Measurements from ENCODE around the gene FAM24B. TPM values are rescaled to one million over a fixed set of nuclear protein-coding genes. Genes with fewer than 3 reads are reported as not detected.
A peak's percentile ranks its signal among the peaks of the same experiment; 100 is the strongest.

FAM24B gene
- total RNA-seq, 1 experiment from 2014 or later, result 10.8 TPM

GRCh38 chr10:122884166-122884565 is 4.8 kb upstream of the FAM24B start:
- Histone ChIP-seq H2AFZ (no peak overlapping the region), H3K9me3 (ENCODE audit: insufficient read depth, low read depth) (no peaks in the 10 kb centered on the region), H3K27ac (no peak overlapping the region), H3F3A (ENCODE audit: insufficient read depth, low read depth) (peaks cover 5% of the 10 kb centered on the region; the same call in 1 of the 2 replicates), H3K4me3 (no peak overlapping the region), H3K4me1 (replicated peaks; ENCODE audit: insufficient read depth) (no peaks in the 10 kb centered on the region), H3K79me2 (ENCODE audit: low read depth) (no peaks in the 10 kb centered on the region), H4K20me1 (ENCODE audit: insufficient read depth) (no peaks in the 10 kb centered on the region), H3K36me3 (ENCODE audit: low read depth) (no peaks in the 10 kb centered on the region), H3K27me3 (ENCODE audit: insufficient read depth, low read depth) (no peaks in the 10 kb centered on the region), H3K9me2 (ENCODE audit: insufficient read depth) (no peaks in the 10 kb centered on the region), H3K4me2 (no peak overlapping the region)
- ChIA-PET CTCF (no interaction called here), POLR2A (ENCODE audit: unreplicated experiment) (interaction anchor here (0.6 kb wide), 1 partner anchor 975 kb away, joined by 3 read pairs; no protein-coding TSS in a partner anchor)
- TF ChIP-seq CTCF (conservative IDR thresholded peaks at IDR 0.05) (no peak), EZH2 (IDR thresholded peaks at IDR 0.05; ENCODE audit: low read depth) (no peak)
- DNase-seq, result no peak
- BruUV-seq (replicated peaks), result no TSS peak
- intact Hi-C loops (cut with micrococcal nuclease; ENCODE audit: unreplicated experiment), result loop anchor here (10.0 kb wide), 1 partner anchor 51 kb away; no protein-coding TSS in a partner anchor

- ChIA-PET POLR2A (ENCODE audit: unreplicated experiment) (no interaction called here), CTCF (no interaction called here)
- no peaks in the 10 kb centered on the region for H3K27me3 ChIP-seq (ENCODE audit: insufficient read depth, low read depth)
- no peaks in the 10 kb centered on the region for H3K9me2 ChIP-seq (ENCODE audit: insufficient read depth)
- H3K9me3 ChIP-seq (ENCODE audit: insufficient read depth, low read depth), result no peaks in the 10 kb centered on the region
- H3K36me3 ChIP-seq (ENCODE audit: low read depth), result no peaks in the 10 kb centered on the region
- H3K4me3 ChIP-seq, result no peak overlapping the region
- no TSS peak for BruUV-seq (replicated peaks)
- peaks cover 12% of the 10 kb centered on the region; the same call in 1 of the 2 replicates for H3K4me1 ChIP-seq (replicated peaks; ENCODE audit: insufficient read depth)
- intact Hi-C loops (cut with micrococcal nuclease; ENCODE audit: unreplicated experiment), result loop anchor here (10.0 kb wide), 1 partner anchor 52 kb away; no protein-coding TSS in a partner anchor
- DNase-seq, result no peak
- H3K79me2 ChIP-seq (ENCODE audit: low read depth), result peaks cover 13% of the 10 kb centered on the region
- H3K4me2 ChIP-seq, result no peak overlapping the region
- H3F3A ChIP-seq (ENCODE audit: insufficient read depth, low read depth), result peaks cover 10% of the 10 kb centered on the region; the same call in 1 of the 2 replicates
- TF ChIP-seq EZH2 (IDR thresholded peaks at IDR 0.05; ENCODE audit: low read depth) (no peak), CTCF (conservative IDR thresholded peaks at IDR 0.05) (no peak)
- no peak overlapping the region for H2AFZ ChIP-seq
- no peaks in the 10 kb centered on the region for H4K20me1 ChIP-seq (ENCODE audit: insufficient read depth)
- H3K27ac ChIP-seq, result no peak overlapping the region
Observed at GRCh38 chr10:122882766-122883165, 3.4 kb upstream of the FAM24B start.

GRCh38 chr10:122878799-122879338 is 512 bp downstream of the FAM24B start:
- CTCF ChIA-PET, result no interaction called here
- Histone ChIP-seq H2AFZ (peak overlapping the region; percentile 97), H3K4me3 (peak overlapping the region; percentile 85), H3K4me1 (replicated peaks; ENCODE audit: insufficient read depth) (peaks cover 16% of the 10 kb centered on the region; the same call in 1 of the 2 replicates), H3F3A (ENCODE audit: insufficient read depth, low read depth) (peaks cover 10% of the 10 kb centered on the region; the same call in 1 of the 2 replicates), H3K9me2 (ENCODE audit: insufficient read depth) (no peaks in the 10 kb centered on the region), H3K79me2 (ENCODE audit: low read depth) (peaks cover 36% of the 10 kb centered on the region), H3K36me3 (ENCODE audit: low read depth) (no peaks in the 10 kb centered on the region), H3K27me3 (ENCODE audit: insufficient read depth, low read depth) (no peaks in the 10 kb centered on the region), H3K9me3 (ENCODE audit: insufficient read depth, low read depth) (no peaks in the 10 kb centered on the region), H3K4me2 (peak overlapping the region; percentile 91), H4K20me1 (ENCODE audit: insufficient read depth) (no peaks in the 10 kb centered on the region), H3K27ac (peak overlapping the region; percentile 75)
- TF ChIP-seq EZH2 (IDR thresholded peaks at IDR 0.05; ENCODE audit: low read depth), result no peak
- TF ChIP-seq CTCF (conservative IDR thresholded peaks at IDR 0.05), result no peak
- POLR2A ChIA-PET (ENCODE audit: unreplicated experiment), result no interaction called here
- BruUV-seq (replicated peaks), result TSS peak; percentile 51
- intact Hi-C loops (cut with micrococcal nuclease; ENCODE audit: unreplicated experiment), result no loop called here
- peak in 1 of 2 experiments; percentile 36 for DNase-seq

Data from PC-9 (cell line).